Nasal cavity respiratory epithelium epithelial cell of viscerocranial mucosa (primary cell): ENCODE measurements around the gene ACTMAP. TPM values are rescaled to one million over a fixed set of nuclear protein-coding genes. Genes with fewer than 3 reads are reported as not detected.

Experiments used
- total RNA-seq: library from RNA; depleted of rRNA; stranded (reverse); fragments of >200 nt; gene quantifications from 2 replicates; pipeline ENCODE4 v1.2.3, GENCODE V29; 2014

ACTMAP gene
- 0.68 and 1.4 TPM in 2 replicates for total RNA-seq

GRCh38 chr19:40750058-40750873 is at the start of gene ACTMAP:
Gene ACTMAP (minus strand): TSS chr19:40750477. CDS start chr19:40749803, 674 bp downstream.

GRCh38 chr19:40798683-40799557 is 48.6 kb upstream of the ACTMAP start, which contains the start of gene EGLN2:
Gene EGLN2 (plus strand): TSS chr19:40799191. CDS start chr19:40800573, 1,382 bp downstream.

GRCh38 chr19:40777937-40778705 is 27.8 kb upstream of the ACTMAP start, which contains the start of gene RAB4B:
Gene RAB4B (plus strand): TSS chr19:40778247. CDS start chr19:40778376, 129 bp downstream.

GRCh38 chr19:40774916-40775631 is 24.8 kb upstream of the ACTMAP start, which contains the start of gene MIA:
Gene MIA (plus strand): TSS chr19:40775521. CDS start chr19:40775543, 22 bp downstream.

GRCh38 chr19:40750874-40751537 is 729 bp upstream of the ACTMAP start, which contains the start of gene SNRPA:
Gene SNRPA (plus strand): TSS chr19:40751203. CDS start chr19:40751409, 206 bp downstream.

GRCh38 chr19:40716482-40717324 is 33.6 kb downstream of the ACTMAP start, which contains the start of the genes COQ8B and ITPKC:
Gene COQ8B (minus strand): TSS chr19:40716886. CDS start chr19:40714632, 2,254 bp downstream.
Gene ITPKC (plus strand): TSS chr19:40717112. CDS start chr19:40717136, 24 bp downstream.

Other genes with a start within 250 kb of the ACTMAP start
- 55.9 and 57.1 TPM in 2 replicates for gene SHKBP1, start 173.6 kb downstream of the ACTMAP start, total RNA-seq
- gene LTBP4, start 149.1 kb downstream of the ACTMAP start, total RNA-seq: 20.2 and 75.8 TPM in 2 replicates
- gene NUMBL, start 59.8 kb downstream of the ACTMAP start, total RNA-seq: 6.8 and 24.3 TPM in 2 replicates
- gene COQ8B, start 33.6 kb downstream of the ACTMAP start, total RNA-seq: 18.1 and 31.0 TPM in 2 replicates
- 33.2 and 75.7 TPM in 2 replicates for gene ITPKC, start 33.4 kb downstream of the ACTMAP start, total RNA-seq
- 20.1 and 30.1 TPM in 2 replicates for gene SNRPA, start 726 bp upstream of the ACTMAP start, total RNA-seq
- 0.34 and 0.71 TPM in 2 replicates for gene MIA, start 25.0 kb upstream of the ACTMAP start, total RNA-seq
- 4.2 and 7.9 TPM in 2 replicates for gene RAB4B, start 27.8 kb upstream of the ACTMAP start, total RNA-seq
- 65.6 and 74.6 TPM in 2 replicates for gene EGLN2, start 48.7 kb upstream of the ACTMAP start, total RNA-seq
- not detected in 2 replicates for gene CYP2A6, start 100.0 kb upstream of the ACTMAP start, total RNA-seq
- gene CYP2A7, start 131.8 kb upstream of the ACTMAP start, total RNA-seq: not detected in 2 replicates
- not detected in 2 replicates for gene CYP2B6, start 240.8 kb upstream of the ACTMAP start, total RNA-seq